ENCODE measurements around the gene IGFLR1.

IGFLR1 gene

DNA sequence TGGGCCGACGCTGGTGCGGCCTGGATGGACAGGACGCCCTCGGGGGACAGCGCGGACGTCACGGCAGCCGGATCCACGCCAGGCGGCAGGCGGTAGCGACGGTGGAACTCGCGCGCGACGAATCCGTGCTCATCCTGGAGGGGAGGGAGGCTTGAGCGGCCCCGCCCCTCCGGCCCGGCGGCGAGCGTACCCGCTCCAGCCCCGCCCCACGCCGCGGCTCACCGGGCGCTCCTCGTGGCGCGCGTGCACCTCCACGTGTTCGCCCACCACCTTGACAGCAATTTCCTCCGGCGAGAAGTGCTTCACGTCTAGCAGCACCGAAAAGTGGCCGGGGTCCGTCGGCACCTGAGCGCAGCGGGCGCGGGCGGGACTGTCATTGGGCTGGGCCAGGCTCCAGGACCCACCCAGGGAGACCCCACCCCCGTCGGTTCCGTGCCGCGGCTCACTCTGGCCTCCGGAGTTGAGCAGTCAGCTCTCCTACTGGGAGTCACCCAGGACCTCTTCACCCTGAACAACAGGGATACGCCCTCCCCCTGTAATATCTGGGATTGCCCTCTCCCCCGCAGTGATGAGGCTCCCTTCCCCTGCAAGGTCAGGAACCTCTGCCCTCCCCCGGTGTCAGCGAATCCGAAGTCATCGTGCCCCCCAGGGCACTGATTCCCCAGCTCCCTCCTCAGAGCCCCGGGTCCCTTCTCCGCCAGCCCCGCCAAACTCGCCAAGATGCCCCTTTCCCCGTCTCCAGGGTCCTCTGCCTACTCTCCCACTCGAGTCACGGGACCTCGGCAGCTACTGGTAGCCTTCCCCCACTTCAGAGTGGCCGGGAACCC lies 13.5 kb upstream of the IGFLR1 start:
- DNase-seq: no peak

DNA sequence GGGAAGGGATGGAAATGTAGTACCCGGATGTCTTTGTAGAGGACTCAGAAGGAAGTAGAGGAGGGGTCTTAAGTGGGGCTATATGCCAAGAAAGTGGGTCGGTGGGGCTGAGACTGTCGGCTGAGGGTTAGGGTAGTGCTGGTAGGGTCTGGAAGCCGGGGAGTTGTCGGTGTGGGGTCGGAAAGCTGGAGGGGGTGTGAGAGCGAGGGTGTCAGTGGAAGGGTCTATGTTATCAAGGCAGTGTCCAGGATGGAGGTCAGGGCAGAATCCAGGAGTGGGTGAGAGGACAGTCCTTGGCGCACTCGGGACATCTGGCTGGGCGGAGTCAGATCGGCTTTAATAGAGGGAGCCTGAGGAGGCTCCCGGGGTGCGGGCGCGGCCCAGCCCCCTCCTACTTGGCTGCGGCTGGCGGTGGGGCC lies 12.9 kb upstream of the IGFLR1 start:
- DNase-seq: no peak

DNA sequence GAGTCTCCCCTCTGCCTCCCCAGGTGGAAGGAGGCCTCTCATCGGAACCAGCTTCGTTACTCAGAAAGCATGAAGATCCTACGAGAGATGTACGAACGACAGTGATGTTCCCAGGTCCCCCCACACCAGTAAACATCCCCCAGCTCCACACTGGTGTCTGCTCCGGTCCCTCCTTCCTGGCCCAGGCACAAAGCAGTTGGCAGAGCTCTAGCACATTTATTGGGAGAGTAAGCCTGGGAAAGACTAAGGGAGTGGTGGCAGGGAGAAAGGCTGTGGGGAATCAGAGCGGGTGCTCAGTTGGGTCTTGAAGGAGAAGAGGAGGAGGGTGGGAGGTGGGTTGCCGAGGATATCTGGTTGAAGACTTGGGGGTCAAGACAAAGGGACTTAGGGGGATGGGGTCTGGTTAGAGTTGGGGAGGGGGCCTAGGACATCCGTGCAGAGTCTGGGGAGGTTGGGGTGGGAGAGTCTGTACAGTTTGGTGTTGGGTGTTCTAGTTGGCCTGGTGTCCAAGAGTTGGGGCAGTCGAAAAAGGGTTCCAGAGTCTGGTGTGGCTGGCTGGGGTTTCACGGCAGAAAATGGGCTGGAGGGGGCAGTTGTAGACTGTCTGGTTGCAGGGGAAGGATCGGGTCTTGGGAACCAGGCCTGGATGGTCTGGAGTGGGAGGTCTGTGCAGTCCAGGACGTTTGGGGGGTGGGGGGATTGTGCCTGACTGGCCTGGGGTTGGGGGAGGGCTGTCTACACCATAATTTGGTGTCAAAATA lies 12.3 kb upstream of the IGFLR1 start:
- DNase-seq: no peak

DNA sequence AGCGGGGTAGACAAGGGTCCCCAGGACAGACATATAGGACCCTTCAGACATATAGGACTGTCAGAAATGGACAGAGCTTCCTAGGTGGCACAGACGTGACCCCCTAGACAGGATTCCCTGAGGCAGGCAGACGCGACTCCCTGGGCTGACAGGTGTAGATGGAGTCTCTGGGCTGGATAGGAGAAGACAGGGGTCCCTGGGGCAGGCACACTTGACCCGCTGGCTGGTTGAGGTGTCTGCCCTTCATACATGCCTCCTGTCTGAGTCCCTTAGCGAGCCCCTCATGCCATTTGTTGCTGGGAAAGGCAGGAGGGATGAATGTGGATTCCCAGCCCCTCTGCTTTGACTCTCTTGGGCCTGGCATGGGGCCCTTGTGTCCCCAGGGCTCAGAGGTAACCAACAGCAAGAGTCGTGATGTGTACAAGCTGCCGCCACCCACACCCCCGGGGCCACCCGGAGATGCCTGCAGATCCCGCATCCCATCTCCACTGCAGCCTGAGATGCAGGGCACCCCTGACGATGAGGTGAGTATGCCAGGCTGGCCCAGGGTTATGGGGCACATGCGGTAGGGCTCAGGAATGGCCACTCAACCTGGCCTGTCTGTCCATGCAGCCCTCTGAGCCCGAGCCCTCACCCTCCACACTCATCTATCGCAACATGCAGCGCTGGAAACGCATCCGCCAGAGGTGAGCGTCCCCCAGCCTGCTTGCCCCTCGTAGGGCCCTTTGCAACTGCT lies 11.6 kb upstream of the IGFLR1 start:
- DNase-seq: no peak

DNA sequence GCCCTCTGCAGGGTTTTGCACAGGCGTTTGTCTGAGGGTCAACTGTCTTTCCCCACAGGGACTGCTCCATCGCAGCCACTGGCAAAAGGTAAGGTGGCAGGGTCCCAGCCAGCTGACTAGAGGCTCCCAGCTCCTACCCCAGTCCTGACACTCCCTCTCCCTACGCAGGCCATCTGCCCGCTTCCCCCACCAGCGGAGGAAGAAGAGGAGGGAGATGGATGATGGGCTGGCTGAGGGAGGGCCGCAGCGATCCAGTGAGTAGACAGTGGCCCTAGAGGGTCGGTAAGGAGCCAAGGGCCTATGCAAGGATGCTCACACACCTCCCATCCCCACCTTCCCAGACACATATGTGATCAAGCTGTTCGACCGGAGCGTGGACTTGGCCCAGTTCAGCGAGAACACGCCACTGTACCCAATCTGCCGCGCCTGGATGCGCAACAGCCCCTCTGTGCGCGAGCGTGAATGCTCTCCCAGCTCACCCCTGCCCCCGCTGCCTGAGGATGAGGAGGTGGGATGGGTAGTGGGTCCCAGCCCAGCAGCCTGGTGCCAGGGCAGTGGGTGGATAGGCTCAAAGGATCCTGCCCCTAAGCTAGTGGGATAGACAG lies 10.6 kb upstream of the IGFLR1 start:
- DNase-seq: no peak

DNA sequence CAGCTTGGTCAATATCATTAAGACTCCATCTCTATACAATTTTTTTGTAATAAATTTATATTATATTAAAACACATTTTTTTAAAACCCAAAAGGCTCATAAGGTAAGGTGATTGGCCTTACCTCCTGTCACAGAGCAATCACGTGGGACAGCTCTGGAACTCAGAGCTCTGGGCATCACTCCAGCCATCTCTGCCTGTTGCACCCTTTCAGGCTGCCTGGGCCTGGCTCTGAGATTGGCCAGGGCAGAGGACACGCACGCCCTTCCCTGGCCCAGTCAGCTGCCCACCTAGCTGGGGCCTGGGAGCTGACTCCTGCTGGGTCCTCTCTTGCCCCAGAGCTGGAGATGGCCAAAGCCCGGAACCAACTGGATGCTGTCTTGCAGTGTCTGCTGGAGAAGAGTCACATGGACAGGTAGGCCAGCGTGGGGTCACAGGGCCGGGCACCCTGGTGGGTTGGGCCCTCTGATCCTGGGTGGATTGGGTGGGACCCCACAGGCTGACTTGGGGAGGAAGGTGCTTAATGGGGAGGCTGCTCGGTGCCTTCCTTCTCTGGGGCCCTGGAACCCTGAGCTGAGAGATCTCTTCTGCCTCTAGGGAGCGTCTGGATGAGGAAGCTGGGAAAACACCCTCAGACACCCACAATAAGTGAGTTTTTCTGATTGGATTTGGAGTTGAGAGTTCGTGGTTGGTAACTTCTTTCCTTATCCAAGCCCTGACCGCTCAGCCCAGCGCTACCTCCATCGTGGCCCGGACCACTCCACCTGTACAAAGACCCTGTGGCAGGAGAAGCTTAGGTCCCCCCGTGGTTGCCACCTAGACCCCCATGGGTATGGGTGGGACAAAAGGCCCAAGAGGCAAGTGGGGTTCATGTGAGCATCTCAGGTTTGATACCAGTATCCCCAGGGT lies 9.8 kb upstream of the IGFLR1 start:
- DNase-seq: no peak

DNA sequence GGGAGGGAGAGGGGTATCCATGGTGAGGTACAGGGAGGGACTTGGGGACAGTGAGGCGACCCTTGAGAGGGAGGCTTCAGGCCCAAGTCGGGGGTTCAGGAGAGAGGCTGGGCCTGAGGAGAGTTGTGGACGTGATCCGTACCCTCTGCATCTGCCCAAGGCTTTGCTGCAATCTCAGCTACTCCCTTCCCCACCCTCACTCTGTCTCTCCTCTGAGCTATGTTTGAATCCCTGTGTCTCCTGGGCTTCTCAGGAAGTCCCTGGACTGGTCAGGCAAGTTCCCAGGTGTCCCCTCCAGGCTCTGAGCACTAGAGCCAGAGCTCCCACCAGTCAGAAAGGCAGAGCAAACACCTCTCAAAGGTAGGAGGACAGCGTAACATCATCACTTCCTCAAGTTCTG lies 7.9 kb upstream of the IGFLR1 start:
- no peak for DNase-seq

DNA sequence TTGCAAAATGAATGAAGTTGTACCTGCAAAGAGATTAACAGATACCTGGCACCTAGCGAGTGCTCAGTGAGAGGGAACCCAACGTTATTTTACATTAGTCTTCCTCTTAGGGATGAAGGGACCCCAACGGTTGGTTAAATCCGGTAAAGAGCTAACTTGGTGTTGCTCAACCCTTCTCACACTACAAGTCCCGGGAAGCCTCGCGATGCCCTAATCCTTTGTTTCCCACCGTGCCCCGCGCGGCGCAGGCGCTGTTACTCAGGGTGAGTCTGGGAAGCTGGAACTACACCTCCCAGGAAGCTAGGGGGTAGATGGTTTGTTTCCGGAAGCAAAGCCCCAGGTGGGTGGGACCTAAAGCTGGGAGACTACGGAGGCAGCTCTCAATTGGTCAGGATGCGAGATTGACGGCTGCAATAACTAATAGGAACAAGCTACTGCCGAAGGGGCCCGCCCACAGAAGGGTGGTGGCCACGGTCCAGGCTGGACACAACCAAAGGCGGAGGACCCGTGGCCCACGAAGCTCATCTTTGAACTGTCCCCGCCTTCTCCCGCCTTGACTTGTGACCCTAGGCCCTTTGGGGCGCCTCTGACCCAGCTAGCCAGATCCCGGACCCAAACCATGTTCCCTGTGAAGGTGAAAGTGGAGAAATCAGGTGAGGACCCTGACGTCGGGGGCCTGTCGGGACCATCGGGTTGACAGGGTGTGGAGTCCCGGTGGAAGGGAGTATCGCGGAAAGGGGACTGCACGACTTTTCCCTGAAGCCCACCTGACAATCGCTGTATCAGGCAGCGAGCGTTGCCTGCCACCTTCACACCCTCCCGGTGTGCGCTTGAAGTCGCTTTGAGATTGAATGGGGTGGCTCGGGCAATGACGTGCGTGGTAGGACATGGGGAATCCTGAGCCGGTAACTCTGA lies 6.1 kb upstream of the IGFLR1 start, which contains the start of gene LIN37:
TSS of gene LIN37 (plus strand) at position 471 of the 915 bp plus-strand sequence. CDS start at position 620, 149 bp downstream.
- peak; percentile 99 for DNase-seq

DNA sequence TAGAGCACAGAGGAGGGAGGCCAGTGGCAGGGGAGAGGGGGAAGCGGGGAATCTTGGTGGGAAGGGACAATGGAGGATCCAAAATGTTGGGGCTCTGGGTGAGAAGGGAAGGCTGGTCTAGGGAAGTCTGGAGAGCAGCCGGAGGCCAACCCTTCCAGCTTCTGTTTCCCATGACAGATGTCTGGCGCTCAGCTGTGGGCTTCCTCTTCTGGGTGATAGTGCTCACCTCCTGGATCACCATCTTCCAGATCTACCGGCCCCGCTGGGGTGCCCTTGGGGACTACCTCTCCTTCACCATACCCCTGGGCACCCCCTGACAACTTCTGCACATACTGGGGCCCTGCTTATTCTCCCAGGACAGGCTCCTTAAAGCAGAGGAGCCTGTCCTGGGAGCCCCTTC lies 4.3 kb upstream of the IGFLR1 start:
- DNase-seq: no peak

DNA sequence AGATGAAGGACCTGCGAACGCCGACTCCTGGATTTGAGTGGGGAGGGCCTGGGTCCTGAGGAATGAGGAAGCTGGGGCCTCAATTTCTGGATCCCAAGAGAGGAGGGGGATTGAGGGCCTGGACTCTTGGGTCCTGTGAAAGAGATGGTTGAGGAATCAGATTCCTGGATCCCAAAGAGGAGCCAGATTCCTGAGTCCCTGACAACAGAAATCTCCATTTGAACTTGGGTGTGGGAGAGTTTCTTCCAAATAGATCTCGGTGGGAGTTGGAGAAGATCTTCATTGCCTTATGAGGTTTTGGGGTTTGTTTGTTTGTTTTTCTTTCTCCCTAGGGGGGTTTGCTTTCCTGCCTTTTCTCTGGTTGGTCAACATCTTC lies 3.8 kb upstream of the IGFLR1 start:
- DNase-seq: no peak

DNA sequence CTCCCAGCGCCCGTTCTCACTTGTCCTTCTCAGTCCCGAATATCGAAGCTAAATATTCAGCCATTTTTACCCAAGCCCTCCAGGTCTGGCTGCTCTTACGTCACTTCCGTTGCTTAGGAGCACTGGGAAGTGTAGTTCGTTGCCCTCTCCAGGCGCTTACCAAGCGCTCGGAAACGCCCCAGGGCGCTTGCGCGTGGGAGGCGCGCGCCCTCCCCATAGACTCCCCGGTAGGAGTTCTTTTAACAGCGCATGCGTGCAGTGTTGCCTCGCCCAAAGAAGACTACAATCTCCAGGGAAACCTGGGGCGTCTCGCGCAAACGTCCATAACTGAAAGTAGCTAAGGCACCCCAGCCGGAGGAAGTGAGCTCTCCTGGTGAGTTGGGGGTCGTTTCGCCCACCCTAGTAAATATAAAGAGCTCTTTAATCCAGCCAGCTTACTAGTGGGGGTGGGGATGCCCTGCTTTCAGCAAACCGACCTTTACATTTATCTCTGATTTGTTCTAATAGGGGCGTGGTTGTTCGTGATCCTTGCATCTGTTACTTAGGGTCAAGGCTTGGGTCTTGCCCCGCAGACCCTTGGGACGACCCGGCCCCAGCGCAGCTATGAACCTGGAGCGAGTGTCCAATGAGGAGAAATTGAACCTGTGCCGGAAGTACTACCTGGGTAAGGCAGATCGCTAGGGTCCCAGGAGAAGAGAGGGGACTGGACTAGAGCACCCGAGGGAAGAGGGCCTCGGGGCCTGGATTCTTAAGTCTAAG lies 3.3 kb upstream of the IGFLR1 start, which contains the start of the genes PSENEN and U2AF1L4:
TSS of gene PSENEN (plus strand) at position 324 of the 759 bp plus-strand sequence. CDS start at position 604, 280 bp downstream.
TSS of gene U2AF1L4 (minus strand) at position 91 of the 759 bp plus-strand sequence. CDS start at position 64, 27 bp downstream.
- peak; percentile 97 to 98 for DNase-seq

DNA sequence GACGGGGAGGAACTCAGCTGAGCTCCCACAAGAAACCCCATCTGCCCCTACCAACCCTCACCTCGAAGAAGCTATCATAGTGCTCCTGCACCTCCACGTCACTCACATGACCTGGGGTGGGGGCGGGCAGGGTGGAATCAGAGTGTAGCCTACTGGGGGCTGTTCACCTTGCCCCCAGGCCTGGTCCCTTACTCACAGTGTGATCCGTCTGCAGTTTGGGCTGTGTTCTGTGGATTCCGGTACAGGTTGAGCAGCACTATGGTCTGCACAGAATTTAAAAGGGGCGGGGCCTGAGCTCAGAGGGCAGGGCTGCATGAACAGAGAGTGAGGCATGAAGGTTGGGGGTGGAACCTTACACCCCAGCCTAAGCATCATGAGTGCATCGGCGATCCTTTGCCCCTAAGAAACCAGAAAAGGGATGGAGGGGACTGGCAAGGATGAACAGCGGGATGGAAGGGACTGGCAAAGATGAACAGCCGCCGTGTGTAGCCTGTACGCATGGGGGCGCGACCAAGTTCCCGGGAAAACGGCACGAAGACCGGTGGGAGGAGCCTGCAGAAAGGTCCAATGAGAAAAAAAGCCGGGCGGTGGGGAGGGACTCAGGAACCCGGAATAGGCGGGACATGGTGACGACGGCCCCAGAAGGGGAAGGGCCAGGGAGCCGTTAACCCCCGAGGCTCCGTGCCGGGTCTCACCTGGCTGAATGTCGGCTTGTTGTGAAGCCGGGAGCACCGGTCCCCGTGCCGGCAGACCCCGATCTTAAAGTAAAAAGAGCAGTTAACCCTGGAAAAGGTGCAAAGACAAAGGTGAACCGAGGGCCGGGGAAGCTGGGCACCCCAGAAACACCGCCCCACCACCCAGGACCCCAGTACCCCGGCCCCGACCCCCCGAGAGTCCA lies 2.4 kb upstream of the IGFLR1 start:
- DNase-seq: peak; percentile 96

DNA sequence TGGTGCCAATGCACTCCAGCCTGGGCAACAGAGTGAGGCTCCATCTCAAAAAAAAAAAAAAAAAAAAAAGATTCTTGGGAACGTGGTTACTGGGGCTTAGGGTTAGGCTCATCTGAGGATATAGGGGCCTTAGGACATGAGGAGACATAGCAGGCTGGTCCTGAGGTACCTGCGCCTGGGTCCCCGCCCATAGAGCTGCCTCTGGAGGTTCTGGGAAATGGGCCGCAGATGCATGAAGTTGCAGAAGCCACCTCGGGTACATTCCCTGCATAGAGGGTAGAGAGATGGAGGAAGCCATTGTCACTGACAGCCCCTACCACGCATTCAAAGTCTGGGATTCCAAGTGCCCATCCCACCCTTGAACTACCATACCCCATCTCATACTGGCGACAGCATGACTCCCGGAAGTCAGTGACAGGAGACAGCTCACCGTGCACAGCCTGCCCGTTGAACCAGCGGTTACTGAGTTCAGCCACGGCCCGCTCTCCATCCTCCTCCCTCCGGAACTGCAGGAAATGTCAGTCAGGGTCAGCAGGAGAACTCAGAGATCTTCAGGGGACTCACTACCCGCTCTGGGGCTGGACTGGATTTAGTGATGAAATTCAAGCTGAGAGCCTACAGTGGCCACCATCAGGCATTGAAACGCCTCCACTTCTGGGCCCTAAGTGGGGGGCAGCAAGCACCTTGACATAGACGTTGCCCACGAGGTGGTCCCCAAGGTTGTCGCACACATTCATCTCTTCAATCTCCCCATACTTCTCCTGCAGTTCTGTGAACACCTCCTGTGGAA lies 1.6 kb upstream of the IGFLR1 start:
- no peak for DNase-seq

DNA sequence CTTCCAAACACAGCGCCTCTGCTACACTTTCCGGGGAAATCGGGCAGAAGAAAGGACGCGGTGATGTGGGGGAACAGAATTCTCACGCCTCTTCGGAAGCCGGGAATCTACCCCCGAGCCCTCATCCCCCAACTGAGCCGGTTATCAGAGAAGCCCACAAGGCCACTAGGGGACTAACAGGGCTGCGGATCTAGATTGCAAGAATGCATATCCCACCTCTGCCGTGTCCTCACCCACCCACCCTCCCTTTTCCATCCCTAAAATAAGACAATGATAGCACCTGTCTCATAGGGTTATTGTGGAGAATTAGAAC lies 1.1 kb downstream of the IGFLR1 start:
- DNase-seq: peak; percentile 34 to 48

DNA sequence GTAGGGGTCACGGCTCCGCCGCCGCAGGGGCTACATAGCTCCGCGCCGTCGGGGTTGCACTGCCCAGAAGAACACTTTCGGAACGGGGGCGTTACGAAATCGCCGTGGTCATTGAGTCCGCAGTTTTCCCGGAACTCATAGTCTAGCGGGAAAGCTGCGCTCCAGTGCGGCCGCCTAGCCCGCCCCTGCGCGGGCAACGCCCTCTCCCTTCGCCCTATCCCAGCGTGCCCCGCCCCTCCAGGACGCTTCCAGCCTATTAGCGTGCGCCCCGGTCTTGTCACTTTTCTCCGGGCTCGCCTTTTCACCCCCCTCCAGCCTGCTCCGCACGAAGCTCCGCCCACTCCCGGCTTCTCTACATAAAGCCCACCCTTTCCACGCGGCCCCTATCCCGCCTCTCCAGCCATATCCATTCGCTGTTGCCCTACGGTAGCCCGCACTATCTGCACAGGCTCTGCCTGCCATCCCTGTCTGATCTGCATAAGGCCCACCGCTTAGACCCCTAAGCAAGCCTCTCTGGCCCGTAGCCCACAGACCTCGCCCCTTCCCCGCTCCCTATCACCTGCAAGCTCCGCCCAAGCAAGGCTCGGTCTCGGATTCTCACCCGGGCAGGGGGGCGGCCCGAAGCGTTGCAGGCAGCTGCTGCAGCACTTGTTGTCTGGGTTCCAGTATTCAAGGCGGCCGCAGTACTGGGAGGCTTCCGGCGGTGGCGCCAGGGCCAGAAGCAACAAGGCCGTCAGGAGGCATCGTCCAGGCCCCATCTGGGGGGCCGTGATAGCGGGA lies 1.6 kb downstream of the IGFLR1 start:
- DNase-seq: peak; percentile 93 to 96

DNA sequence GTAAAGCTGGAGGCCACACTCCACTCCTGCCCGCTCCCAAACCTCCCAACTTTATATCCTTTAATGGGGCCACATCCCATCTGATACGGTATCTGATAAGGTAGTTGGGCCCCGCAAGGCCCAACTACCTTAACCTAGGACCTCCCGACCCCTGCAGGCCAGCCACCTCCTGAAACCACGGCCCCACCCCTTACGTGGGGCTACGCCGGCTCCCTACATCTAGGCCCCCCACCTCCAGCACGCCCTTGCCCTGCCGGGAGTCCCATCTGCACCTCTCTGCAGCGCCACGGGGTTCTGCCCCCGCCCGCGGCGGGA lies 2.2 kb downstream of the IGFLR1 start:
- peak in 1 of 2 experiments; percentile 68 for DNase-seq
